DOHH2 (cell line): ENCODE data around the gene MED25.

ENCODE experiments used
- EZH2phosphoT487 ChIP-seq: fragments of 200-600 bp; sonication (generic); IDR thresholded peaks from 2 replicates; pipeline ENCODE4 v1.6.1; 2017; ENCODE audit warnings: borderline replicate concordance, mild to moderate bottlenecking, antibody characterized with exemption, low read length, moderate library complexity, mixed read lengths
- TF ChIP-seq, protein P1 (sequence below): fragments of 200-600 bp; sonication (generic); IDR thresholded peaks from one replicate; pipeline ENCODE4 v1.5.1; 2014; ENCODE audit warnings: antibody characterized with exemption, mild to moderate bottlenecking, low read depth, low read length; ENCODE audit not compliant: poor library complexity, severe bottlenecking

DNA sequence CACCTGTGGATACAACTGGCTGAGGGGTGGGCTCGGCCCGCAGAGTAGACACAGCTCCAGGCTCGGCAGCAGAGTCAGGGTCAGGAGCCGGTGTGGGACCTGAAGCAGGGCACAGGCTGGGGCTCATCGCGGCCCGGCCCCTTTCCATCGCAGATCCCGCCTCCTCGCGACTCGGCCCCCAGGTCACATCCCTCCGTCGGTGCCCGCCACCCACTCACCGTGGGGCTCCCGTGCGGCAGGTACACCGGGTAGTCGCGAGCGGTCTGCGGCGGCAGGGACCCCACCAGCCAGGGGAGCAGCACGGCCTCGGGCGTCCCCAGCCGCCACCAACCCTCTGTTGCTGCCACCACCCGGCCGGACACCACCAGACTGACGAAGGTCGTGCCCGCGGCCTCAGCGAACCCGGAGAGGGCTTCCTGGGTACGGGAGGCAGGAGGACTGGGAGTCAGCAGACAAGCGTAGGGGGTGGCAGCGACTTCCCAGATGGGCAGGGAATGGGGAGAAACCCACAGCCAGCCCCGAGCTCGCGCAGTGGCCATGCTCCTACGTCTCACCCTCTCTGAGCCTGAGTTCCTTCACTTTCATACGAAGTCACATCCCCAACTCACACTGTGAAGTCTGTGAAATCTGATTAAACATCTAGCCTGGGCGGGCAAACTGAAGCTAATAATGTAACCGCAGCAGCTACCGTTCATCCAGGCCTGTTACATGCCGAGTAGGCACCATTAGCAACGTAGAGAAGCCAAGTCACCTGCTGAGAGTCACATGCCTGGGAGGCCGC is 8.7 kb upstream of the MED25 start:
- TF ChIP-seq, protein P1, sequence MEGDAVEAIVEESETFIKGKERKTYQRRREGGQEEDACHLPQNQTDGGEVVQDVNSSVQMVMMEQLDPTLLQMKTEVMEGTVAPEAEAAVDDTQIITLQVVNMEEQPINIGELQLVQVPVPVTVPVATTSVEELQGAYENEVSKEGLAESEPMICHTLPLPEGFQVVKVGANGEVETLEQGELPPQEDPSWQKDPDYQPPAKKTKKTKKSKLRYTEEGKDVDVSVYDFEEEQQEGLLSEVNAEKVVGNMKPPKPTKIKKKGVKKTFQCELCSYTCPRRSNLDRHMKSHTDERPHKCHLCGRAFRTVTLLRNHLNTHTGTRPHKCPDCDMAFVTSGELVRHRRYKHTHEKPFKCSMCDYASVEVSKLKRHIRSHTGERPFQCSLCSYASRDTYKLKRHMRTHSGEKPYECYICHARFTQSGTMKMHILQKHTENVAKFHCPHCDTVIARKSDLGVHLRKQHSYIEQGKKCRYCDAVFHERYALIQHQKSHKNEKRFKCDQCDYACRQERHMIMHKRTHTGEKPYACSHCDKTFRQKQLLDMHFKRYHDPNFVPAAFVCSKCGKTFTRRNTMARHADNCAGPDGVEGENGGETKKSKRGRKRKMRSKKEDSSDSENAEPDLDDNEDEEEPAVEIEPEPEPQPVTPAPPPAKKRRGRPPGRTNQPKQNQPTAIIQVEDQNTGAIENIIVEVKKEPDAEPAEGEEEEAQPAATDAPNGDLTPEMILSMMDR: peak; percentile 17
- TF ChIP-seq EZH2phosphoT487: no peak
